MG63 (cell line): ENCODE data around the gene ZBTB38. TPM values are rescaled to one million over a fixed set of nuclear protein-coding genes. Genes with fewer than 3 reads are reported as not detected.

Experiments
- total RNA-seq: library from RNA; depleted of rRNA; stranded (reverse); fragments of >200 nt; shearing (Covaris generic); gene quantifications from 2 replicates; pipeline ENCODE4 v1.2.3, GENCODE V29; 2014; ENCODE audit warnings: low replicate concordance; rRNA removed

Gene ZBTB38
- total RNA-seq, 1 experiment from 2014 or later = 15.8 TPM

Other genes with a start within 250 kb of the ZBTB38 start
- gene PXYLP1, start 136.7 kb upstream of the ZBTB38 start, total RNA-seq = 39.1 and 40.5 TPM in 2 replicates
- gene RASA2, start 118.5 kb downstream of the ZBTB38 start, total RNA-seq = 7.2 and 10.0 TPM in 2 replicates